NB4 (cell line): Measurements from ENCODE around the gene ANKRD33B.

Experiments
- DNase-seq: peaks from one replicate; pipeline ENCODE4 v3.0.0; 2010; ENCODE audit warnings: low read depth
- H3K4me3 ChIP-seq: one replicate; pipeline ENCODE4 v1.5.1; 2011; ENCODE audit warnings: mild to moderate bottlenecking, low read depth, low read length, moderate library complexity
- CTCF ChIP-seq: IDR thresholded peaks from one replicate; pipeline ENCODE4 v1.5.1; 2012; ENCODE audit warnings: low read depth, low read length
- MAX ChIP-seq: IDR thresholded peaks from 2 replicates; pipeline ENCODE4 v1.6.1; 2011; ENCODE audit warnings: low read depth, low read length
- MYC ChIP-seq: IDR thresholded peaks from 2 replicates; pipeline ENCODE4 v1.6.1; 2011; ENCODE audit warnings: low read depth, low read length
- POLR2A ChIP-seq: IDR thresholded peaks from 2 replicates; pipeline ENCODE4 v1.6.1; 2011; ENCODE audit warnings: mild to moderate bottlenecking; ENCODE audit not compliant: insufficient read length; ENCODE audit errors: extremely low read depth

The ANKRD33B gene

GRCh38 chr5:10538789-10539686, 24.8 kb upstream of the ANKRD33B start:
- TF ChIP-seq POLR2A (no peak), MAX (no peak), MYC (no peak), CTCF (no peak)
- no peak for DNase-seq
- H3K4me3 ChIP-seq: no peak overlapping the region

GRCh38 chr5:10539687-10539998, 24.2 kb upstream of the ANKRD33B start:
- no peak overlapping the region for H3K4me3 ChIP-seq
- no peak for TF ChIP-seq MAX
- no peak for TF ChIP-seq CTCF
- no peak for TF ChIP-seq MYC
- TF ChIP-seq POLR2A: no peak
- DNase-seq: no peak

GRCh38 chr5:10540036-10540544, 23.8 kb upstream of the ANKRD33B start:
- TF ChIP-seq POLR2A (no peak), CTCF (no peak), MAX (no peak), MYC (no peak)
- DNase-seq: no peak
- H3K4me3 ChIP-seq: no peak overlapping the region

GRCh38 chr5:10540951-10541646, 22.8 kb upstream of the ANKRD33B start:
- TF ChIP-seq CTCF (no peak), POLR2A (no peak), MYC (no peak)
- DNase-seq: no peak
- H3K4me3 ChIP-seq: no peak overlapping the region

- DNase-seq: no peak
- TF ChIP-seq POLR2A (no peak), MAX (no peak), MYC (no peak), CTCF (no peak)
- no peak overlapping the region for H3K4me3 ChIP-seq
Observed at GRCh38 chr5:10542055-10542550, 21.8 kb upstream of the ANKRD33B start.
